Measurements from ENCODE around the gene CDKL4. TPM values are rescaled to one million over a fixed set of nuclear protein-coding genes. Genes with fewer than 3 reads are reported as not detected.

Gene CDKL4
- total and polyA plus RNA-seq, 2 of the 13 experiments (the other 11 are each of a cell fraction or from before 2014, with no cell fraction given): 0.29 to 0.50 TPM

- TF ChIP-seq ZNF75D (CRISPR knock-in tag; IDR thresholded peaks at IDR 0.05; ENCODE audit: borderline replicate concordance) (no peak), ZNF513 (CRISPR knock-in tag; conservative IDR thresholded peaks at IDR 0.05) (no peak), ZNF496 (CRISPR knock-in tag; IDR thresholded peaks at IDR 0.05; ENCODE audit: insufficient replicate concordance) (no peak), ARHGAP35 (CRISPR knock-in tag; IDR thresholded peaks at IDR 0.05; ENCODE audit: borderline replicate concordance) (no peak), TMF1 (CRISPR knock-in tag; IDR thresholded peaks at IDR 0.05; ENCODE audit: low read depth) (no peak), U2AF1 (optimal IDR thresholded peaks at IDR 0.05; ENCODE audit: low read depth, low read length) (no peak), MIER3 (CRISPR knock-in tag; IDR thresholded peaks at IDR 0.05; ENCODE audit: borderline replicate concordance) (peak; percentile 56; the same call in 1 of the 2 replicates), ZMAT3 (CRISPR knock-in tag; conservative IDR thresholded peaks at IDR 0.05) (no peak), CHD4 (IDR thresholded peaks at IDR 0.05; ENCODE audit: borderline replicate concordance, low read length) (no peak), ZNF326 (CRISPR knock-in tag; IDR thresholded peaks at IDR 0.05; ENCODE audit: borderline replicate concordance) (no peak), ZNF605 (CRISPR knock-in tag; IDR thresholded peaks at IDR 0.05) (no peak), ATF1 (CRISPR knock-in tag; IDR thresholded peaks at IDR 0.05) (no peak), ZNF549 (CRISPR knock-in tag; IDR thresholded peaks at IDR 0.05) (0 out of 2 replicates have a peak, but pooled peaks have one; percentile 21), SRF (IDR thresholded peaks at IDR 0.05; ENCODE audit: low read depth, low read length) (no peak)
- TF ChIP-seq, protein P1, sequence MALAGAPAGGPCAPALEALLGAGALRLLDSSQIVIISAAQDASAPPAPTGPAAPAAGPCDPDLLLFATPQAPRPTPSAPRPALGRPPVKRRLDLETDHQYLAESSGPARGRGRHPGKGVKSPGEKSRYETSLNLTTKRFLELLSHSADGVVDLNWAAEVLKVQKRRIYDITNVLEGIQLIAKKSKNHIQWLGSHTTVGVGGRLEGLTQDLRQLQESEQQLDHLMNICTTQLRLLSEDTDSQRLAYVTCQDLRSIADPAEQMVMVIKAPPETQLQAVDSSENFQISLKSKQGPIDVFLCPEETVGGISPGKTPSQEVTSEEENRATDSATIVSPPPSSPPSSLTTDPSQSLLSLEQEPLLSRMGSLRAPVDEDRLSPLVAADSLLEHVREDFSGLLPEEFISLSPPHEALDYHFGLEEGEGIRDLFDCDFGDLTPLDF (CRISPR knock-in tag; IDR thresholded peaks at IDR 0.05): no peak
- TF ChIP-seq, protein P2, sequence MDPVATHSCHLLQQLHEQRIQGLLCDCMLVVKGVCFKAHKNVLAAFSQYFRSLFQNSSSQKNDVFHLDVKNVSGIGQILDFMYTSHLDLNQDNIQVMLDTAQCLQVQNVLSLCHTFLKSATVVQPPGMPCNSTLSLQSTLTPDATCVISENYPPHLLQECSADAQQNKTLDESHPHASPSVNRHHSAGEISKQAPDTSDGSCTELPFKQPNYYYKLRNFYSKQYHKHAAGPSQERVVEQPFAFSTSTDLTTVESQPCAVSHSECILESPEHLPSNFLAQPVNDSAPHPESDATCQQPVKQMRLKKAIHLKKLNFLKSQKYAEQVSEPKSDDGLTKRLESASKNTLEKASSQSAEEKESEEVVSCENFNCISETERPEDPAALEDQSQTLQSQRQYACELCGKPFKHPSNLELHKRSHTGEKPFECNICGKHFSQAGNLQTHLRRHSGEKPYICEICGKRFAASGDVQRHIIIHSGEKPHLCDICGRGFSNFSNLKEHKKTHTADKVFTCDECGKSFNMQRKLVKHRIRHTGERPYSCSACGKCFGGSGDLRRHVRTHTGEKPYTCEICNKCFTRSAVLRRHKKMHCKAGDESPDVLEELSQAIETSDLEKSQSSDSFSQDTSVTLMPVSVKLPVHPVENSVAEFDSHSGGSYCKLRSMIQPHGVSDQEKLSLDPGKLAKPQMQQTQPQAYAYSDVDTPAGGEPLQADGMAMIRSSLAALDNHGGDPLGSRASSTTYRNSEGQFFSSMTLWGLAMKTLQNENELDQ (CRISPR knock-in tag; IDR thresholded peaks at IDR 0.05; ENCODE audit: borderline replicate concordance): no peak
- TF ChIP-seq, protein P3, sequence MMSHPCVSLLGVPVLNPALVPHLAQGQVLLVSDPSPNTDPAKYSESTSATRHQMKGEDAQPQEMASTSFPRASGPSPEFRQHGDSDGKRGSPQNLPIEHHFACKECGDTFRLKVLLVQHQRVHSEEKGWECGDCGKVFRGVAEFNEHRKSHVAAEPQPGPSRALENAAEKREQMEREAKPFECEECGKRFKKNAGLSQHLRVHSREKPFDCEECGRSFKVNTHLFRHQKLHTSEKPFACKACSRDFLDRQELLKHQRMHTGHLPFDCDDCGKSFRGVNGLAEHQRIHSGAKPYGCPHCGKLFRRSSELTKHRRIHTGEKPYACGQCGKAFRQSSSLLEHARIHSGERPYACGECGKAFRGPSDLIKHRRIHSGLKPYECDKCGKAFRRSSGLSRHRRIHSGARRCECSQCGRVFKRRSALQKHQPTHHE (CRISPR knock-in tag; IDR thresholded peaks at IDR 0.05; ENCODE audit: borderline replicate concordance): no peak
- TF ChIP-seq, protein P4, sequence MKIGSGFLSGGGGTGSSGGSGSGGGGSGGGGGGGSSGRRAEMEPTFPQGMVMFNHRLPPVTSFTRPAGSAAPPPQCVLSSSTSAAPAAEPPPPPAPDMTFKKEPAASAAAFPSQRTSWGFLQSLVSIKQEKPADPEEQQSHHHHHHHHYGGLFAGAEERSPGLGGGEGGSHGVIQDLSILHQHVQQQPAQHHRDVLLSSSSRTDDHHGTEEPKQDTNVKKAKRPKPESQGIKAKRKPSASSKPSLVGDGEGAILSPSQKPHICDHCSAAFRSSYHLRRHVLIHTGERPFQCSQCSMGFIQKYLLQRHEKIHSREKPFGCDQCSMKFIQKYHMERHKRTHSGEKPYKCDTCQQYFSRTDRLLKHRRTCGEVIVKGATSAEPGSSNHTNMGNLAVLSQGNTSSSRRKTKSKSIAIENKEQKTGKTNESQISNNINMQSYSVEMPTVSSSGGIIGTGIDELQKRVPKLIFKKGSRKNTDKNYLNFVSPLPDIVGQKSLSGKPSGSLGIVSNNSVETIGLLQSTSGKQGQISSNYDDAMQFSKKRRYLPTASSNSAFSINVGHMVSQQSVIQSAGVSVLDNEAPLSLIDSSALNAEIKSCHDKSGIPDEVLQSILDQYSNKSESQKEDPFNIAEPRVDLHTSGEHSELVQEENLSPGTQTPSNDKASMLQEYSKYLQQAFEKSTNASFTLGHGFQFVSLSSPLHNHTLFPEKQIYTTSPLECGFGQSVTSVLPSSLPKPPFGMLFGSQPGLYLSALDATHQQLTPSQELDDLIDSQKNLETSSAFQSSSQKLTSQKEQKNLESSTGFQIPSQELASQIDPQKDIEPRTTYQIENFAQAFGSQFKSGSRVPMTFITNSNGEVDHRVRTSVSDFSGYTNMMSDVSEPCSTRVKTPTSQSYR (CRISPR knock-in tag; IDR thresholded peaks at IDR 0.05; ENCODE audit: borderline replicate concordance): no peak
- TF ChIP-seq, protein P5, sequence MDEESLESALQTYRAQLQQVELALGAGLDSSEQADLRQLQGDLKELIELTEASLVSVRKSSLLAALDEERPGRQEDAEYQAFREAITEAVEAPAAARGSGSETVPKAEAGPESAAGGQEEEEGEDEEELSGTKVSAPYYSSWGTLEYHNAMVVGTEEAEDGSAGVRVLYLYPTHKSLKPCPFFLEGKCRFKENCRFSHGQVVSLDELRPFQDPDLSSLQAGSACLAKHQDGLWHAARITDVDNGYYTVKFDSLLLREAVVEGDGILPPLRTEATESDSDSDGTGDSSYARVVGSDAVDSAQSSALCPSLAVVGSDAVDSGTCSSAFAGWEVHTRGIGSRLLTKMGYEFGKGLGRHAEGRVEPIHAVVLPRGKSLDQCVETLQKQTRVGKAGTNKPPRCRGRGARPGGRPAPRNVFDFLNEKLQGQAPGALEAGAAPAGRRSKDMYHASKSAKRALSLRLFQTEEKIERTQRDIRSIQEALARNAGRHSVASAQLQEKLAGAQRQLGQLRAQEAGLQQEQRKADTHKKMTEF (CRISPR knock-in tag; IDR thresholded peaks at IDR 0.05): peak; percentile 85
Measured at GRCh38 chr2:39140322-39140847, 103.4 kb downstream of the CDKL4 start (continued).

Data from HepG2 (cell line).